22Rv1 (cell line): ENCODE measurements around the gene RAP1GAP2.
"Not testable (repeated sequence)": the region's sequence is repeated elsewhere in the genome, so short reads cannot be mapped to it uniquely, and the experiment has no call there.

ENCODE experiments used
- H3K27ac ChIP-seq: fragments of 450-650 bp; 2 replicates; pipeline ENCODE4 v1.5.1; 2017
- ZFX ChIP-seq: fragments of 450-650 bp; IDR thresholded peaks from 2 replicates; pipeline ENCODE4 v1.6.1; 2017; ENCODE audit warnings: antibody characterized with exemption, borderline replicate concordance
- TF ChIP-seq, protein P1 (sequence below): fragments of 450-650 bp; IDR thresholded peaks from 2 replicates; pipeline ENCODE4 v1.5.1; 2017; ENCODE audit warnings: mild to moderate bottlenecking

The RAP1GAP2 gene

DNA sequence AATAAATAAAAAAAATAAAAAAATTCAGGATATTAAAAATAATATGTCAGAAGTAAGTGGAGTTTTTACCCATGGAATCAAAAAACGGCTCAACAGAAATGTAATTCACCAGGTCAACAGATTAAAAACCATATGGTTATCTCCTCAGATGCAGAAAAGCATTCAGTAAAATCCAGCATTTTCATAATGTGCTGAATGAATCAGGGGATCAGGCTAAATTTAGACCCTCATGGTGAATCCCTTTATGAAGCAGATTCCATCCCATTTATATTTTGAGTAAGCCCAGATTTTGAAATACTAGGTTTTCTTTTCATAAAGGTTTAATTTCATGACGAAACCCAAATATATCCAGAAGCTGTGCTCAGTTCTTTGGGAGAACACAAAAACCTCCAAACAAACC is 182.8 kb downstream of the RAP1GAP2 start:
- no peak overlapping the region for H3K27ac ChIP-seq
- TF ChIP-seq, protein P1, sequence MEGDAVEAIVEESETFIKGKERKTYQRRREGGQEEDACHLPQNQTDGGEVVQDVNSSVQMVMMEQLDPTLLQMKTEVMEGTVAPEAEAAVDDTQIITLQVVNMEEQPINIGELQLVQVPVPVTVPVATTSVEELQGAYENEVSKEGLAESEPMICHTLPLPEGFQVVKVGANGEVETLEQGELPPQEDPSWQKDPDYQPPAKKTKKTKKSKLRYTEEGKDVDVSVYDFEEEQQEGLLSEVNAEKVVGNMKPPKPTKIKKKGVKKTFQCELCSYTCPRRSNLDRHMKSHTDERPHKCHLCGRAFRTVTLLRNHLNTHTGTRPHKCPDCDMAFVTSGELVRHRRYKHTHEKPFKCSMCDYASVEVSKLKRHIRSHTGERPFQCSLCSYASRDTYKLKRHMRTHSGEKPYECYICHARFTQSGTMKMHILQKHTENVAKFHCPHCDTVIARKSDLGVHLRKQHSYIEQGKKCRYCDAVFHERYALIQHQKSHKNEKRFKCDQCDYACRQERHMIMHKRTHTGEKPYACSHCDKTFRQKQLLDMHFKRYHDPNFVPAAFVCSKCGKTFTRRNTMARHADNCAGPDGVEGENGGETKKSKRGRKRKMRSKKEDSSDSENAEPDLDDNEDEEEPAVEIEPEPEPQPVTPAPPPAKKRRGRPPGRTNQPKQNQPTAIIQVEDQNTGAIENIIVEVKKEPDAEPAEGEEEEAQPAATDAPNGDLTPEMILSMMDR: no peak
- TF ChIP-seq ZFX: no peak

DNA sequence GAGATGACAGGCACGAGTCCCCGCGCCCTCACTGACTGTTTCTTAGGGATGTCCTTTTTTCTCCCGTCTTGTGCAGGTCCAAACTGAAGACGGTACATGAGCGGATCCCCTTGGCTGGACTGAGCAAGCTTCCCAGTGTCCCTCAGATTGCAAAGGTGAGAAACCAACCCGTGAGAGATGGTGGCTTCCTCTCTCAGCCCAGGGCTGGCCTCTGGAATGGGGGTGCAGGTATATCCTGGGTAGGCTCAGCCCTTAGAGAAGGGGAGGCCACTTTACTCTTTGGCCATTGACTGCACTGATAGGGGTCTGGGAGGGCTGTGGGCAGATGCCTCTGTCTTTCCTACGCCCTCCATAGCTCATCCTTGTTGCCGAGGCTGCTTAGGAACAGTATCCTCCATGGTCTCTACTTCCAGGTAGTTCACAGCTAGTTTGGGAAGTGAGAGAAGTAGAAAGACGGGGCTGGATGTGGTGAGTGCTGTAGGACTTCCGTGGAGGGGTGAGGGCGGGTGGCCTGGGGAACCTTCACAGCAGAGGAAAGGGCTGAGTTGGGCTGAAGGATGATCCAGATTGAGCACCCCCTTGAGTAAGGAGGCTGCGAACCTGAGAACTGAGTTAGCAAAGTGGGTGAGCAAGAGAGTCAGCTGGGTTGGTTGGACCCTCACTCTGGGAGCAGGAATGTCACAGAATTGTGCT is 184.1 kb downstream of the RAP1GAP2 start:
- H3K27ac ChIP-seq: no peak overlapping the region
- TF ChIP-seq, protein P1: no peak
- no peak for TF ChIP-seq ZFX

DNA sequence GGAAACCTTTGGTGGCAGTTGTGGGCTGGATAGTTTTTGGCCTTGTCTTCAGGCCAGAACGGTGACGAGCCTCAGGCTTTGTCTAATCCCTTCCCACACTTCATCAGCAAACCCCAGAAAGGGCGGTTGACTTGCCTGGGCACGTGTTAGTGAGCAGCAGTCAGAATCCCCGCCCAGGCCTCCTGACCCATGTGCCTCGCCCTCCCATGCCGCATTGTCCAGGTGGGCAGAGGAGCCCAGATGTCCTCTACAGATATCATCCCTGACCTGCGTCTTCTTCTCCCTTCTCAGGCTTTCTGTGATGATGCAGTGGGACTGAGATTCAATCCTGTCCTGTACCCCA is 184.6 kb downstream of the RAP1GAP2 start:
- TF ChIP-seq ZFX: no peak
- TF ChIP-seq, protein P1: no peak
- no peak overlapping the region for H3K27ac ChIP-seq

DNA sequence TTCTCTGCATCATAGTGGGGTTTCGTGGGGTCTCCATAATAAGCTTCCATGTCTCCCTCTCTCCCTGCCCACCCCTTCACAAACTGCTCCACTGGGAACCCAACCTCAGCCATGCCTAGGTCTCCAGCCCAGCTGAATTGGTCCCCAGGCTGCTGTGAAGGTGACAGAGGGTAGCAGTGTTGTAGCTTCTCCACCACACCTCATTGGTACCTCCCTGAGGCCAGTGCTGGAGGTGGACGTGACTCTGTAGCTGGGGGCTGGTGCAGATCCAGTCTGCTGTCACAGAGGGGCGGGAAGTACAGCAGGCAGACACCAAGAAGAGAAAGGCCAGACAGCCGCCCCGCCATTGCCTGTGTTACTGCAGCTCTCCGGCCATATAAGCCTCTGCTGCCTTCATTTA is 185.1 kb downstream of the RAP1GAP2 start:
- TF ChIP-seq ZFX: no peak
- TF ChIP-seq, protein P1: no peak
- H3K27ac ChIP-seq: no peak overlapping the region

DNA sequence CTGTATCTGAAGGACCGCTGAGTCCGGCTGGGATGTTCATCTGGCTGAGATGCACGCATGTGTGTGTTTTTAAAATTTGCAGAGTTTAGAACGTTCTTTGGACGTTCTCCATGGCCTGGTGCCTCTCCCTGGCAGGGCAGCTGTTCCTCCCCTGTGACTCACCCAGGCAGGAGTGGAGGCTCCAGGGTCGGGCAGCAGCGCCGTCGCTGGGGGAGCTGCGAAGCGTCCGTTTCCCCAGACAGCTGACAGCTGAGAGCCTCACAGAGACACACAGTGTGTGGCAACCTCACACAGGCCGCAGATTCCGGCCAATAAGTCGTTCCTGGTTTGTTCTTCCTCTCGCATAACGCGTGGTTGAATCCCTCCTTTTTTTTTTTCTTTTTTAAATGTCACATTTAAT is 186.6 kb downstream of the RAP1GAP2 start:
- H3K27ac ChIP-seq: no peak overlapping the region
- TF ChIP-seq ZFX: no peak

DNA sequence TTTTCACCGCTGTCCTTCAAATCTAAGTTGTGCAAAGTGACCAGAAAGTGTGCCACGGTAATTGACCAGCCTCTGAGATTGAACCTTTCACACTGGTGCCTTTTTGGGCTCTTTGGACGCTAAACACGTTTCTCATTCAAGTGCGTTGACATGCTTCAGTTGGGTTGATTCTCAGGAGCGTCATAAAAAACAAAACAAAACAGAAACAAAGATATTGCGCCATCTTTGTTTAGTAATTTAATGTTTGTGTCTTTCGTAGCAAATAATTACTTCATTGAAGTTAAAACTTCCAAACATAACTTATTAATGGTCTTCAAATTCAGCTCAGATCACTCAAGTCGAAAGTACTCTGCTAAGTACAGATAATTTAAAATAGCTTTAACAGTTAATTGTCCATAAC is 187.0 kb downstream of the RAP1GAP2 start:
- TF ChIP-seq, protein P1: no peak
- TF ChIP-seq ZFX: no peak
- no peak overlapping the region for H3K27ac ChIP-seq

DNA sequence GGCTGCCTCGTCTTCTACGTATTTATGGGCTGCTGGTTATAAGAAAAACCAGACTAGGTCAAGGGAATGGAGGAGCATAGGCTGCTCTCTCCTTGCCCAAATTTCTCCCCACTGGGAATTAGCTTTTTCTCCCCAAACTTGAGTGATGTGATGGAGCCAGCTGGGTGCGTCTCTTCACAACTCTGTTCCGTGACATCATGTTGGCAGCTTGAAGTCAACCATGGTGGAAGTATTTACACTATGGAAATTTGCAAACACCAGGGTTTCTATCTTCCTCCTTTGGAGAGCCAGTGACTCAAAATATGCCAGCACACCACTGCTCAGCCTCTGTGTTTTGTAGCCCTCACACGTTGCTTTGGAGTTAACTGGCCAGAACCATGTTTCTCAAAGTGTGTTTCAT is 189.1 kb downstream of the RAP1GAP2 start:
- H3K27ac ChIP-seq: no peak overlapping the region
- TF ChIP-seq ZFX: no peak
- TF ChIP-seq, protein P1: no peak

DNA sequence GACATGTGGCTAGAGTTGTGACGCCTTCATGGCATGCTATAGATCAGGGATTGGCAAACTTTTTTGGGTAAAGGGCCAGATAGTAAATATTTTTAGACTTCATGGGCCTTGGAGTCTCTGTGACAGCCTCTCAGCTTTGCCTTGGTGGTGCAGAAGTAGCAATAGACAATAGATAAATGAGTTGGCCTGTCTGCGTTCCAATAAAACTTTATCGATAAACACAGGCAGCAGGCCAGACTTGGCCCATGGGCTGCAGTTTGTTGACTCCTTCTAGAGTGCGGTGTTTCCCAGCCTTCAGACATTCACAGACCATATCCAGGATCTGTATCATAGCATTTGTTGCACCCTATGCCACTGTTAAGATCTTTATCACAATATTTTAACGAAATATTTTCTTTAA is 190.7 kb downstream of the RAP1GAP2 start:
- no peak overlapping the region for H3K27ac ChIP-seq
- TF ChIP-seq, protein P1: no peak
- no peak for TF ChIP-seq ZFX

DNA sequence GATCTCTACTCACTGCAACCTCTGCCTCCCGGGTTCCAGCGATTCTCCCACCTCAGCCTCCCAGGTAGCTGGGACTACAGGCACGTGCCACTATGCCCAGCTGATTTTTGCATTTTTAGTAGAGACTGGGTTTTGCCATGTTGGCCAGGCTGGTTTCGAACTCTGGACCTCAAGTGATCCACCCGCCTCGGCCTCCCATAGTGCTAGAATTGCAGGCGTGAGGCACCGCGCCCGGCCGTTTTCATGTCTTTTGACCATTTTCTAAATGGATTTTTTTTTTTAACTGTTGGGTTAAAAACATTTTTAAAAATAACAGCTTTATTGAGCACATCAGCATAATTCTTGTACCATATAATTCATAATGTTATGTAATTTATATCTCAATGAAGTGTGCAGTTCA is 193.2 kb downstream of the RAP1GAP2 start:
- H3K27ac ChIP-seq: not testable (repeated sequence)
